H54 (cell line): Measurements from ENCODE around the gene PAMR1.

Experiments used
- DNase-seq: peaks from one replicate; pipeline ENCODE4 v3.0.0; 2011; ENCODE audit warnings: low spot score, mixed read lengths; ENCODE audit not compliant: insufficient read length
- FAIRE-seq: peaks from 3 replicates; lab custom pipeline; 2011; peaks lifted over from hg19 to GRCh38; lab: Jason Lieb, UNC
- POLR2A ChIP-seq: IDR thresholded peaks from 2 replicates; pipeline ENCODE4 v1.6.1; 2011; ENCODE audit warnings: low read depth, mild to moderate bottlenecking, low read length

The PAMR1 gene

GRCh38 chr11:35494957-35495490 lies 30.4 kb downstream of the PAMR1 start:
- no peak for TF ChIP-seq POLR2A
- DNase-seq (no peak), FAIRE-seq (no peak)

GRCh38 chr11:35491231-35491871 lies 34.1 kb downstream of the PAMR1 start:
- DNase-seq (peak; percentile 26), FAIRE-seq (no peak)

GRCh38 chr11:35488117-35488516 lies 37.3 kb downstream of the PAMR1 start:
- DNase-seq (no peak), FAIRE-seq (no peak)
- TF ChIP-seq POLR2A = no peak

More at GRCh38 chr11:35491231-35491871, 34.1 kb downstream of the PAMR1 start:
- TF ChIP-seq POLR2A = no peak

GRCh38 chr11:35487532-35488078 lies 37.8 kb downstream of the PAMR1 start:
- FAIRE-seq (no peak), DNase-seq (no peak)
- no peak for TF ChIP-seq POLR2A

GRCh38 chr11:35486934-35487333 lies 38.5 kb downstream of the PAMR1 start:
- TF ChIP-seq POLR2A = no peak
- no peak for FAIRE-seq
- no peak for DNase-seq

GRCh38 chr11:35486446-35486845 lies 39.0 kb downstream of the PAMR1 start:
- FAIRE-seq = no peak
- TF ChIP-seq POLR2A = no peak
- DNase-seq = no peak

- DNase-seq = peak; percentile 36
- TF ChIP-seq POLR2A = no peak
- FAIRE-seq = no peak
Measured at GRCh38 chr11:35485656-35486322, 39.6 kb downstream of the PAMR1 start.

- FAIRE-seq = no peak
- DNase-seq = peak; percentile 12
- TF ChIP-seq POLR2A = no peak
Measured at GRCh38 chr11:35484435-35484834, 41.0 kb downstream of the PAMR1 start.

- FAIRE-seq (no peak), DNase-seq (no peak)
- TF ChIP-seq POLR2A = no peak
Measured at GRCh38 chr11:35483131-35483820, 42.1 kb downstream of the PAMR1 start.

- FAIRE-seq = no peak
- no peak for DNase-seq
Measured at GRCh38 chr11:35479731-35480130, 45.7 kb downstream of the PAMR1 start.

GRCh38 chr11:35478471-35479091 lies 46.8 kb downstream of the PAMR1 start:
- no peak for TF ChIP-seq POLR2A
- DNase-seq = no peak
- no peak for FAIRE-seq

More at GRCh38 chr11:35479731-35480130, 45.7 kb downstream of the PAMR1 start:
- TF ChIP-seq POLR2A = no peak

GRCh38 chr11:35477901-35478300 lies 47.5 kb downstream of the PAMR1 start:
- no peak for TF ChIP-seq POLR2A
- FAIRE-seq (no peak), DNase-seq (no peak)

GRCh38 chr11:35474688-35475087 lies 50.7 kb downstream of the PAMR1 start:
- no peak for TF ChIP-seq POLR2A
- DNase-seq (no peak), FAIRE-seq (no peak)
